HEK293 (cell line): ENCODE results near the gene CTCF.

ENCODE experiments used
- CTCF ChIA-PET: fragments of 350-600 bp; formaldehyde crosslinking; extraction: SDS; loops from one replicate; lab custom pipeline; 2021; ENCODE audit warnings: antibody characterized with exemption; lab: Yijun Ruan, JAX
- POLR2A ChIA-PET: fragments of 300-600 bp; formaldehyde crosslinking; extraction: SDS; loops from one replicate; lab custom pipeline; 2020; ENCODE audit warnings: antibody characterized with exemption, inconsistent platforms; lab: Yijun Ruan, JAX
- H3K27ac ChIP-seq: fragments of 200-500 bp; sonication (Bioruptor generic); 2 replicates; pipeline ENCODE4 v1.5.1; 2014; ENCODE audit warnings: low read depth, low read length, control low read depth, inconsistent platforms; ENCODE audit errors: extremely low read depth
- H3K36me3 ChIP-seq, 2 experiments: fragments of 200-500 bp in 1 of 2; sonication (Bioruptor generic) in 1 of 2; 1 replicate in 1 of 2; 2 replicates in 1 of 2; pipeline ENCODE4 v1.5.1; 2014 to 2017; ENCODE audit warnings: inconsistent platforms in 2 of 2, low read length in 2 of 2; ENCODE audit not compliant: control insufficient read depth in 2 of 2, insufficient read depth in 1 of 2
- H3K4me1 ChIP-seq: fragments of 200-500 bp; sonication (Bioruptor generic); 2 replicates; pipeline ENCODE4 v1.5.1; 2014; ENCODE audit warnings: mild to moderate bottlenecking, low read length, inconsistent platforms; ENCODE audit not compliant: control insufficient read depth, insufficient read depth
- H3K4me3 ChIP-seq: 2 replicates; pipeline ENCODE4 v1.5.1; 2011; ENCODE audit warnings: low read depth, mild to moderate bottlenecking, control low read depth, low read length, moderate library complexity
- H3K9me3 ChIP-seq: fragments of 200-500 bp; sonication (Bioruptor generic); 2 replicates; pipeline ENCODE4 v1.5.1; 2014; ENCODE audit warnings: low read depth, low read length, inconsistent platforms; ENCODE audit not compliant: control insufficient read depth, insufficient read depth
- EGR2 ChIP-seq: fragments of 450-650 bp; formaldehyde crosslinking; IDR thresholded peaks from 2 replicates; pipeline ENCODE4 v1.5.1; 2016; ENCODE audit warnings: low read depth, missing biosample characterization, missing genetic modification characterization
- HOXC10 ChIP-seq: sonication (generic); formaldehyde crosslinking; IDR thresholded peaks from 2 replicates; pipeline ENCODE4 v1.8.1; 2023; ENCODE audit warnings: mild to moderate bottlenecking, missing genetic modification reagents
- MYNN ChIP-seq: fragments of 450-650 bp; formaldehyde crosslinking; IDR thresholded peaks from 2 replicates; pipeline ENCODE4 v1.5.1; 2016; ENCODE audit warnings: missing biosample characterization, missing genetic modification characterization, borderline replicate concordance
- OVOL3 ChIP-seq: fragments of 450-650 bp; formaldehyde crosslinking; IDR thresholded peaks from 2 replicates; pipeline ENCODE4 v1.5.1; 2016; ENCODE audit warnings: missing biosample characterization, missing genetic modification characterization
- ZBTB21 ChIP-seq: fragments of 450-650 bp; formaldehyde crosslinking; IDR thresholded peaks from 2 replicates; pipeline ENCODE4 v1.5.1; 2017; ENCODE audit warnings: missing biosample characterization, missing genetic modification characterization
- ZBTB44 ChIP-seq: fragments of 450-650 bp; IDR thresholded peaks from 2 replicates; pipeline ENCODE4 v1.5.1; 2018; ENCODE audit warnings: missing biosample characterization, mild to moderate bottlenecking, missing genetic modification characterization
- ZFP69B ChIP-seq: fragments of 450-650 bp; formaldehyde crosslinking; IDR thresholded peaks from 2 replicates; pipeline ENCODE4 v1.5.1; 2016; ENCODE audit warnings: missing biosample characterization, missing genetic modification characterization
- ZNF132 ChIP-seq: fragments of 450-650 bp; formaldehyde crosslinking; IDR thresholded peaks from 2 replicates; pipeline ENCODE4 v1.5.1; 2017; ENCODE audit warnings: missing biosample characterization, missing genetic modification characterization, borderline replicate concordance
- ZNF513 ChIP-seq: fragments of 450-650 bp; IDR thresholded peaks from 2 replicates; pipeline ENCODE4 v1.5.1; 2018; ENCODE audit warnings: missing biosample characterization, missing genetic modification characterization
- ZNF521 ChIP-seq: fragments of 450-650 bp; formaldehyde crosslinking; IDR thresholded peaks from 2 replicates; pipeline ENCODE4 v1.5.1; 2017; ENCODE audit warnings: missing biosample characterization, mild to moderate bottlenecking, missing genetic modification characterization
- ZNF558 ChIP-seq: fragments of 450-650 bp; formaldehyde crosslinking; IDR thresholded peaks from 2 replicates; pipeline ENCODE4 v1.5.1; 2016; ENCODE audit warnings: missing biosample characterization, missing genetic modification characterization
- ZNF571 ChIP-seq: fragments of 450-650 bp; formaldehyde crosslinking; IDR thresholded peaks from 2 replicates; pipeline ENCODE4 v1.5.0; 2017; ENCODE audit warnings: missing biosample characterization, missing genetic modification characterization
- ZNF629 ChIP-seq: fragments of 450-650 bp; formaldehyde crosslinking; IDR thresholded peaks from 2 replicates; pipeline ENCODE4 v1.5.1; 2017; ENCODE audit warnings: missing biosample characterization, missing genetic modification characterization
- ZNF639 ChIP-seq: fragments of 450-650 bp; formaldehyde crosslinking; IDR thresholded peaks from 2 replicates; pipeline ENCODE4 v1.5.1; 2016; ENCODE audit warnings: missing biosample characterization, missing genetic modification characterization
- ZNF670 ChIP-seq: fragments of 450-650 bp; formaldehyde crosslinking; IDR thresholded peaks from 2 replicates; pipeline ENCODE4 v1.5.1; 2016; ENCODE audit warnings: missing biosample characterization, missing genetic modification characterization, low read depth
- ZNF692 ChIP-seq: fragments of 450-650 bp; formaldehyde crosslinking; IDR thresholded peaks from 2 replicates; pipeline ENCODE4 v1.5.1; 2016; ENCODE audit warnings: missing biosample characterization, missing genetic modification characterization
- ZNF704 ChIP-seq: fragments of 450-650 bp; formaldehyde crosslinking; IDR thresholded peaks from 2 replicates; pipeline ENCODE4 v1.5.1; 2016; ENCODE audit warnings: missing biosample characterization, missing genetic modification characterization
- ZNF768 ChIP-seq: fragments of 450-650 bp; formaldehyde crosslinking; IDR thresholded peaks from 2 replicates; pipeline ENCODE4 v1.5.1; 2018; ENCODE audit warnings: missing biosample characterization, mild to moderate bottlenecking, missing genetic modification characterization

The CTCF gene

GRCh38 chr16:67636713-67637112 lies 74.4 kb downstream of the CTCF start:
- H3K9me3 ChIP-seq = no peaks in the 10 kb centered on the region
- POLR2A ChIA-PET = no interaction called here
- peaks cover 25 to 72% of the 10 kb centered on the region in 2 experiments for H3K36me3 ChIP-seq
- CTCF ChIA-PET = no interaction called here
- H3K4me3 ChIP-seq = no peak overlapping the region
- no peaks in the 10 kb centered on the region for H3K4me1 ChIP-seq
- TF ChIP-seq ZBTB21 = no peak
- TF ChIP-seq OVOL3 (tag by site-specific recombination) = no peak
- TF ChIP-seq, all 188 proteins: peak for 0
- H3K27ac ChIP-seq = no peak overlapping the region

- Histone ChIP-seq H3K9me3 (no peaks in the 10 kb centered on the region), H3K36me3 (peaks cover 24 to 63% of the 10 kb centered on the region in 2 experiments), H3K4me3 (no peak overlapping the region), H3K4me1 (no peaks in the 10 kb centered on the region), H3K27ac (no peak overlapping the region)
- ChIA-PET CTCF (no interaction called here), POLR2A (no interaction called here)
- TF ChIP-seq ZFP69B = no peak
- TF ChIP-seq ZNF629 = no peak
- no peak for TF ChIP-seq ZNF768 (tag by site-specific recombination)
- no peak for TF ChIP-seq ZNF692 (tag by site-specific recombination)
- no peak for TF ChIP-seq ZNF704 (tag by site-specific recombination)
- no peak for TF ChIP-seq ZNF571 (tag by site-specific recombination)
- no peak for TF ChIP-seq ZNF513 (tag by site-specific recombination)
- no peak for TF ChIP-seq ZNF558 (tag by site-specific recombination)
- no peak for TF ChIP-seq HOXC10
- TF ChIP-seq ZNF670 = no peak
- TF ChIP-seq ZNF521 (tag by site-specific recombination) = no peak
- TF ChIP-seq MYNN (tag by site-specific recombination) = no peak
- TF ChIP-seq EGR2 (tag by site-specific recombination) = no peak
- TF ChIP-seq ZBTB44 (tag by site-specific recombination) = no peak
- TF ChIP-seq ZNF639 (tag by site-specific recombination) = no peak
- TF ChIP-seq ZNF132 (tag by site-specific recombination) = no peak
Observed at GRCh38 chr16:67637625-67638024, 75.3 kb downstream of the CTCF start.
